ACC112 (cell line): ENCODE data around the gene EHBP1.

Source experiments
- H2AFZ ChIP-seq: fragments of 200-600 bp; sonication (generic); one replicate; pipeline ENCODE4 v1.6.0; 2017; ENCODE audit warnings: antibody characterized with exemption, low read length; ENCODE audit not compliant: unreplicated experiment
- H3K27ac ChIP-seq: fragments of 200-600 bp; sonication (generic); 2 replicates; pipeline ENCODE4 v1.5.1; 2014; ENCODE audit warnings: low read depth, mild to moderate bottlenecking, antibody characterized with exemption, low read length, moderate library complexity
- H3K27me3 ChIP-seq: fragments of 200-600 bp; sonication (generic); 2 replicates; pipeline ENCODE4 v1.6.1; 2014; ENCODE audit warnings: mild to moderate bottlenecking, antibody characterized with exemption, low read length, moderate library complexity, mixed read lengths; ENCODE audit not compliant: insufficient read depth
- H3K36me3 ChIP-seq: fragments of 200-600 bp; sonication (generic); 2 replicates; pipeline ENCODE4 v1.6.1; 2016; ENCODE audit warnings: mild to moderate bottlenecking, antibody characterized with exemption, low read length, moderate library complexity, mixed read lengths; ENCODE audit not compliant: insufficient read depth
- H3K4me1 ChIP-seq: fragments of 200-600 bp; sonication (generic); one replicate; pipeline ENCODE4 v1.6.1; 2016; ENCODE audit warnings: low read length, mixed read lengths; ENCODE audit not compliant: insufficient read depth, unreplicated experiment, control insufficient read depth
- H3K4me3 ChIP-seq: fragments of 200-600 bp; sonication (generic); 2 replicates; pipeline ENCODE4 v1.5.1; 2014; ENCODE audit warnings: mild to moderate bottlenecking, low read depth, low read length
- H3K79me2 ChIP-seq: fragments of 200-600 bp; sonication (generic); one replicate; pipeline ENCODE4 v1.6.0; 2016; ENCODE audit warnings: low read length; ENCODE audit not compliant: control insufficient read depth, unreplicated experiment, insufficient read depth

Gene EHBP1

GRCh38 chr2:62705007-62705829, at the start of gene EHBP1:
Gene EHBP1, plus strand, starts transcription at chr2:62705713. Its CDS starts 1,479 bp downstream, at chr2:62707192.
- Histone ChIP-seq H3K27me3 (no peaks in the 10 kb centered on the region), H2AFZ (peak within 1 kb of the TSS; percentile 70), H3K4me1 (peaks cover 17% of the 10 kb centered on the region), H3K27ac (peak within 1 kb of the TSS; percentile 22), H3K79me2 (peaks cover 40% of the 10 kb centered on the region), H3K36me3 (peaks cover 29% of the 10 kb centered on the region), H3K4me3 (peak within 1 kb of the TSS; percentile 87)

DNA sequence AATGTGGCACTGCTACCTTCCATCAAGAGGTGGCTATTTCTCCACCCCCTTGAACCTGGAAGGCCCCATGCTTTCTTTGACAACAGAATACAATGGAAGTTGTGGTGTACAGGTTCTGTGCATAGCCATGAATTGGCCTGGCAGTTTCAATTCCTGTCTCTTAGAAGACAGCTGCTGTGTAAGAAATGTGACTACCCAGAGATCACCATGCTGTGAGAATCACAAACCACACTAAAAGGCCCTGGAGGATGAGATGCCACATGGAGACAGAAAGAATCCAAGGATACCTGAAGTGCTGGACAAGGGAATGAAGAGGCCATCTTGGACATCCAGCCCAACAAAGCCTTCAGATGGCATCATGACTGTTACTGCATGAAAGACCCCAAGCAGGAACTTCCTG, 47.7 kb upstream of the EHBP1 start:
- Histone ChIP-seq H3K79me2 (no peaks in the 10 kb centered on the region), H3K27ac (no peak overlapping the region), H2AFZ (no peak overlapping the region), H3K4me3 (no peak overlapping the region), H3K36me3 (no peaks in the 10 kb centered on the region), H3K27me3 (no peaks in the 10 kb centered on the region), H3K4me1 (peaks cover 45% of the 10 kb centered on the region)

DNA sequence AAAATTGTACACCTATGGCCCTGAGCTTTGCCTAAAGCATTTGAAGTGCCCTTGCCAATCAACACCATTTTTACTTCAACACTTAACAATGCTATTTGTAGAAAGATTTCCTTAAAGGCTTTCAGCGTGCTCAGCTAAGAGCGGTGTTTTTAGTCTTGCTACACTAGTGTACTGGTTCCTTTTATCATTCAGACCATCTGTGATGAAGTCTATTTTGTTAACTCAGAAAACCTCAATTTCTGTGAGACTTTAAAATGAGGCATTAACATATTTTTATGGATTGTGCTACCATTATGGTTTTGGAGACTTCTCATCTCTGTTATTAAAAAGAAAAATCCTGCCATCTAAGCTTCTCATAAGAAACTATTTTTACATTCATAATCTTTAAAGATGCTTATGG, 46.6 kb upstream of the EHBP1 start:
- Histone ChIP-seq H3K4me1 (peaks cover 55% of the 10 kb centered on the region), H3K79me2 (no peaks in the 10 kb centered on the region), H3K4me3 (no peak overlapping the region), H2AFZ (no peak overlapping the region), H3K36me3 (no peaks in the 10 kb centered on the region), H3K27ac (no peak overlapping the region), H3K27me3 (no peaks in the 10 kb centered on the region)

DNA sequence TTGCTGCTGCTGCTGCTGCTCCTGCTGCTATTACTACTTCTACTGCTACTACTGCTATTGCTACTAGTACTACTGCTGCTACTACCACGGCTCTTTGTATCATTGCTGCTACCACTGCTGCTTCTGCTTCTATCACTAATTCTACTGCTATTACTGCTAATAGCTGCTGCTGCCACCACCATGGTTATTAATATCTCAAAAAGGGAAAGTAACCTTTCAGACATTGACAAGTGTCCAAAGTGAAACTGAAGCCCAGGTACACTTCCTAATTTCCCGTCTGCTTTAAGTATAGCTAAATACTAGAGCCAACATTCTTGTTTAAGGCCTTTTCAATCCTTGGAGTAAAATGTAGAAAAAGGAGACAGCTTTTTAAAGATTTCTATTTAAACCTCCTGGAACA, 45.4 kb upstream of the EHBP1 start:
- H3K36me3 ChIP-seq: no peaks in the 10 kb centered on the region
- H3K4me1 ChIP-seq: peaks cover 57% of the 10 kb centered on the region
- no peaks in the 10 kb centered on the region for H3K79me2 ChIP-seq
- peak overlapping the region; percentile 93 for H3K27ac ChIP-seq
- H3K27me3 ChIP-seq: no peaks in the 10 kb centered on the region
- peak overlapping the region; percentile 89 for H2AFZ ChIP-seq
- H3K4me3 ChIP-seq: peak overlapping the region; percentile 40

DNA sequence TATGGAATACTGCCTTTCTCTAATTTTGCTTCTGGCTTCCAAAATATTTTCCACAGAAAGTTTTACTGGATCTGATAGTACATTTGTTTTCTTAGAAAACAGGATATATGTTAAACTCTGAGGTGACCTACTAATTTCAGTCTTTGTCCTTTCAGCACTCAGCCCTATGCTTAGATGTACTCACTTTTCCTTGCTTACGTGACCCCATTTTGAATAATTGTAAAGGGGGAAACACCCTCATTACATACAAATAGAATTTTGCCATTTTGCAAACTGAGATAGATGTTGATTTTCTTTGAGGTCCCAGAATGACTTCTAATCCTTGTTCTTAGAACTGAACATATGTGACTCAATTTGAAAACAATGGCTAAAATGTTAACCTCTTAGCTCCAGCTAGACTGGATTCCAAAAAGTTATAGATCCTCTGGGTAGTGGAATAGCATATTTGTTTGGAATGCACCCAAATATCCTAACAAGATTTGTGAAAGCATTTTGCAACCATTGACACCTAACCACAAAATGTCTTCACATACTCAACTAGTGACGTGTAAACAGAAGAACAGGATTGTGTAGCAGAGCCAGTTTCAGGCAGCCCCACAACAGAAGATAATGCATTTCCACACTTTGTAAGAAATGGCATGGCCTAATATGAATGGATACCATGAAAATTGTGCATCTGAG, 44.8 kb upstream of the EHBP1 start:
- peaks cover 60% of the 10 kb centered on the region for H3K4me1 ChIP-seq
- H3K27me3 ChIP-seq: no peaks in the 10 kb centered on the region
- no peaks in the 10 kb centered on the region for H3K36me3 ChIP-seq
- H2AFZ ChIP-seq: peak overlapping the region; percentile 89
- H3K79me2 ChIP-seq: no peaks in the 10 kb centered on the region
- H3K4me3 ChIP-seq: peak overlapping the region; percentile 40
- H3K27ac ChIP-seq: peak overlapping the region; percentile 93

- Histone ChIP-seq H3K36me3 (no peaks in the 10 kb centered on the region), H3K4me1 (peaks cover 60% of the 10 kb centered on the region), H3K4me3 (peak overlapping the region; percentile 40), H3K27me3 (no peaks in the 10 kb centered on the region), H3K27ac (peak overlapping the region; percentile 93), H3K79me2 (no peaks in the 10 kb centered on the region), H2AFZ (peak overlapping the region; percentile 57)
Observed at GRCh38 chr2:62661263-62661635, 44.3 kb upstream of the EHBP1 start.

- peaks cover 60% of the 10 kb centered on the region for H3K4me1 ChIP-seq
- H3K27ac ChIP-seq: no peak overlapping the region; the same call in 1 of the 2 replicates
- H3K4me3 ChIP-seq: no peak overlapping the region
Observed at GRCh38 chr2:62662131-62662530, 43.4 kb upstream of the EHBP1 start.

DNA sequence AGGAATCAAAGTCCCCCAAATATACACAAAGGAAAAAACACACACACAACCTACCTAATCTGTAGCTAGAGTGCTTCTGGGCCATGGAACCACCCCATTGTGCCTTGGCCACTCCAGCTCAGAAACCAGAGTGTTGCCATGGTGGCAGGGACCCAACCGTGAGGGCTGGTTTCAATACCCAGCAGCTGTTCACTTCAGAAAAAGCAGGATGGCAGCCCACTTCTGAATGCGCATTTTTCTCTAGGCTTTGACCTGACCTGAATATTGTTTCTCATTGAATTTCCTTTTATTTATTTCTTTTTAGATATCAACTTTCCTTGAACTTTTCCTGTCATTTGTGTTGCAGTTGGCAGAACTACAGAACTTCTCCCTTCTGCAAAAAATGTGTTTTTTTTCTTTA, 43.0 kb upstream of the EHBP1 start:
- H3K27me3 ChIP-seq: no peaks in the 10 kb centered on the region
- H3K36me3 ChIP-seq: no peaks in the 10 kb centered on the region
- no peaks in the 10 kb centered on the region for H3K79me2 ChIP-seq
- H2AFZ ChIP-seq: no peak overlapping the region
- H3K4me3 ChIP-seq: no peak overlapping the region
- H3K4me1 ChIP-seq: peaks cover 60% of the 10 kb centered on the region
- H3K27ac ChIP-seq: peak overlapping the region; percentile 61; the same call in 1 of the 2 replicates

More at GRCh38 chr2:62662131-62662530, 43.4 kb upstream of the EHBP1 start:
- H3K27me3 ChIP-seq: no peaks in the 10 kb centered on the region
- H3K36me3 ChIP-seq: no peaks in the 10 kb centered on the region
- H2AFZ ChIP-seq: no peak overlapping the region
- H3K79me2 ChIP-seq: no peaks in the 10 kb centered on the region

DNA sequence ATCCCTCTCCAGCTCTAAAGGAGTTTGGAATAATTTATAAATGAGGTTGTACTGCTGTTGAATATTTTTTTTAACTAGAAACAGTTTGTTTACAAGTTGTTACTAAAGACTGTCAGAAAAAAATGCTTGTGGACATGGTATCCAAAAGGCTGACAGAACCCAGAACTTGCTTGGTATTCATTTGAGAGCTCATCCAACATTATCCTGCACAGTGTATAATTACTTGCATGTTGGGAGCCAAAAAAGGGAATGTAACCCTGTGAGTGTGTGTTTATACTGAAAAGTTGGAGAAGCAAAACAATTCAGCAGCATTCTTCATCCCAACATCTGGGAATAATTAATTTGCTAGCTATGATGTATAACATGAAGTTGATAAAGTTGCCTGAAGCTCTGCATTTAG, 42.1 kb upstream of the EHBP1 start:
- Histone ChIP-seq H3K79me2 (no peaks in the 10 kb centered on the region), H3K36me3 (no peaks in the 10 kb centered on the region), H3K4me1 (peaks cover 60% of the 10 kb centered on the region), H2AFZ (peak overlapping the region; percentile 64), H3K27me3 (no peaks in the 10 kb centered on the region), H3K4me3 (no peak overlapping the region), H3K27ac (peak overlapping the region; percentile 61)

DNA sequence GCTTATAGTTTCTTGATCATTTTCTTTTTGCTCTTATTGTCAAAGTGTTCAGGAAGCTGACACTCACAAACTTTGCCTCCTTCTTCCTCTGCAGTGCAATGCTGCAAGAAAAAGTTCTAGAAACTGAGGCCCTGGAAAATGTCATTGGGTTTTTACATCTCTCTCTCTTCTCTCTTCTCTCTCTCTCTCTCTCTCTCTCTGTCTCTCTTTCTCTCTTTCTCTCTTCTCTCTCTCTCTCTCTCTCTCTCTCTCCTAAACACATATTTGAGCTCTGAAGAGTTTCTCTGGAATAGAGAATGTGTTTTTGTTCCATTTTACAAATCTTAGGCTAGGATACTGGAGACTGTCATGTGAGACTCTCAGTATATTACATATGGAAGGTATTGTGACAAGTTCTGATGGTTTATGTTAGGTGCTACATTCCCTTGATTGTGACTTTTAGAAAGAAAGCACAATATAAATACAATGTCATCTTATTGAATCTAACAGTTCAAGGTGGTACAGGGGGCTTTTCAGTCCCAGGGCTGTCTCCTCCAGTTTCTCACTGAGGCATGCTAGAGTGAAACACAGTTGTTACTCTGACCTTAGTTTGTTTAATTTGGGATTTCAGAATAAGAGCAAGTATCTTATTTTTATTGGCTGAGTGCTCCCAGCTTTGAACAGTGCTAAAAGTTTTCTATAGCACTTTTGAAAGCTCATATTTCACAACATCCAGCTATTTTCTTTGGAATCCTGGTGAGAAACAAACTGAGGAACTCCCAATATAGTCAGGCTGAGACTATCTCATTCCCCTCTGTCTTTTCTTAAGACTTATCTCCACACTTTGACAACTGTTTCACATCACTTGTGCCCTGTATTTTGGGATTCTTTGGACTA, 41.4 kb upstream of the EHBP1 start:
- Histone ChIP-seq H3K36me3 (no peaks in the 10 kb centered on the region), H3K27ac (peak overlapping the region; percentile 61), H3K4me1 (peaks cover 60% of the 10 kb centered on the region), H3K27me3 (no peaks in the 10 kb centered on the region), H3K4me3 (peak overlapping the region; percentile 36; the same call in 1 of the 2 replicates), H3K79me2 (no peaks in the 10 kb centered on the region), H2AFZ (peak overlapping the region; percentile 64)
